ENCODE measurements around the gene C2CD2.

C2CD2 gene

DNA sequence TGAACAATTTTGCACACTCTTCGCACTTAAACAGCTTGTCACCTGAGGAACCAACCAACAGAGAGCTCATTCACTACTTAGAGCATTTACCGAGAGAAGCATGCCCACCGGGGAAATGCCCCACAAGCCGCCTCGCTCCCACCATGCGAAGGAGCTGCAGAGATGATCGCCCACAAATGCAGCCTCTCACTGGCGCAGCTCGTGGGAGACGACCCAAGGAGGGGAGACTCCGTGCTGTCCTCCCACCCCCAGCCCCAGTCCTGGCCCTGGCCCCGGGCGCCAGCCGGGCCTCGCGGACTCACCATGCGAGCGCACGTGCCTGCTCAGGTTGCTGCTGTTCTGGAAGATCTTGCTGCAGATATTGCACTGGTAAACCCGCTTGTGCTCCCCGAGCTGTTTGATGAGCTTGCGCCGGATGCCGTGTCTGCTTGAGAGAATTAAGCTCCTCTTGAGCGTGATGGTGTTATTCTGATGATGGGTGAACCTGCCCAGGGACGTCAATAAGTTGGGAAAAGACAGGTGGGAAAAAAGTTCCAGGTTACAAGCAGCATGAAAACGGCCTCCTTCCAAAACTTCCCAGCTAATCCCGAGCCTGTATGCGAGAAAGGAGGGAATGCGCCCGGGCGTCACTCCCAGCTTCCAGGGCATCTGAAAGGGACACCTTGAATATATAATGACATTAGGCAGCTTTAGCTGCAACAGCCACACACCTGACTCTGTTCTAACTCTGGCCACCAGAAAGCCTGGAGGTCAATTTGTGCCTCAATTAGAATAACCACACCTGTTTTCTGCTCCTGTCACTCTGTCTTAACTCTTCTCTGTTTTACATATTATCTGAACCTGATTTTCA lies 117.4 kb downstream of the C2CD2 start:
- no peak for DNase-seq

DNA sequence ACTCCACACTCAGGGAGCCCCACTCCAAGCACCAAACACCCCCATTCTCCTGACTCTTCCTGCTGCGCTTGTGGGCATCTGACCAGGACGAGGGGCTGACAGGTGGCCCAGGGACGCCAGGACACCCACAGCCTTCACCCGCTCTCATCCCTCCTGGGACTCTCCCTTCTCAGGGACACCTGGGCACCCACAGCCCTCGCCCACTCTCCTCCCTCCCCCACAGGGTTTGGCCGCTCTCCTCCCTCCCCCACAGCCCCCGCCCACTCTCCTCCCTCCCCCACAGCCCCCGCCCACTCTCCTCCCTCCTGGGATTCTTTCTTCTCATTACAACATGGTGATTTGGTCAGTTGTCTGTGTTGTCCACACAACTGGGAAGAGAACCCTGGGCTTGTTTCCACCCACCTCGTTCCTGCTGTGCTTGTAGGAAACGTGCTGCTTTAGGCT lies 118.1 kb downstream of the C2CD2 start:
- DNase-seq: no peak
